Adipose tissue (tissue), 3 donors: Measurements from ENCODE around the gene PDYN. TPM values are rescaled to one million over a fixed set of nuclear protein-coding genes. Genes with fewer than 3 reads are reported as not detected.

ENCODE experiments used
- H3K27ac ChIP-seq: one replicate; pipeline ENCODE4 v1.5.1; 2013; ENCODE audit warnings: low read depth, low read length
- WGBS, 3 donors: extraction: QIAGEN DNeasy Blood & Tissue Kit; methylation state at CpG; one replicate each; pipeline ENCODE4 v1.1.7; 2013; 5-methylcytosine and 5-hydroxymethylcytosine counted together
- polyA plus RNA-seq, 3 donors: library from polyadenylated mRNA; stranded (reverse); fragments of 200-250 nt; gene quantifications; one replicate each; pipeline ENCODE4 v1.2.3, GENCODE V29; 2013
- donor health status: healthy with polysubstance abuse.
- donor health status: Bipolar disorder and iron deficiency.
- donor health status: healthy.

The PDYN gene
- polyA plus RNA-seq, 3 donors = not detected

GRCh38 chr20:1998193-1998520 lies 4.3 kb upstream of the PDYN start:
- 77 to 83% (median 77%) methylated on average over 4 of the region's 4 CpGs for WGBS, 3 donors
- H3K27ac ChIP-seq = no peak overlapping the region

- no peak overlapping the region for H3K27ac ChIP-seq
- 63 to 77% (median 74%) methylated on average over 15 of the region's 15 CpGs for whole genome bisulfite sequencing, 3 donors
Measured at GRCh38 chr20:1997483-1998192, 3.8 kb upstream of the PDYN start.

GRCh38 chr20:1995531-1996310 lies 1.9 kb upstream of the PDYN start:
- no peak overlapping the region for H3K27ac ChIP-seq
- WGBS, 3 donors = 77 to 88% (median 88%) methylated on average over 10 of the region's 10 CpGs

- WGBS, 3 donors = 82 to 86% (median 83%) methylated on average over 14 of the region's 14 CpGs
Measured at GRCh38 chr20:1994627-1995026, 769 bp upstream of the PDYN start.

GRCh38 chr20:1992359-1993110 lies 1.3 kb downstream of the PDYN start:
- H3K27ac ChIP-seq = no peak overlapping the region
- 21 to 24% (median 24%) methylated on average over 8 of the region's 8 CpGs for WGBS, 3 donors

More at GRCh38 chr20:1994627-1995026, 769 bp upstream of the PDYN start:
- H3K27ac ChIP-seq = no peak overlapping the region

GRCh38 chr20:1987826-1988225 lies 6.0 kb downstream of the PDYN start:
- H3K27ac ChIP-seq = no peak overlapping the region
- 21 to 48% (median 45%) methylated on average over 3 of the region's 3 CpGs for WGBS, 3 donors

GRCh38 chr20:1983301-1983700 lies 10.6 kb downstream of the PDYN start:
- H3K27ac ChIP-seq = no peak overlapping the region
- 37 to 46% (median 39%) methylated on average over 4 of the region's 4 CpGs for whole genome bisulfite sequencing, 3 donors

- H3K27ac ChIP-seq = no peak overlapping the region
- WGBS, 3 donors = 85 to 91% (median 85%) methylated on average over 5 of the region's 5 CpGs
Measured at GRCh38 chr20:1982686-1983085, 11.2 kb downstream of the PDYN start.

- 38 to 57% (median 56%) methylated on average over 3 of the region's 3 CpGs for WGBS, 3 donors
- H3K27ac ChIP-seq = no peak overlapping the region
Measured at GRCh38 chr20:1979106-1979778, 14.6 kb downstream of the PDYN start.

GRCh38 chr20:1975291-1975690 lies 18.6 kb downstream of the PDYN start:
- WGBS, 3 donors = 84 to 91% (median 90%) methylated on average over 11 of the region's 11 CpGs

GRCh38 chr20:1973601-1974440 lies 20.0 kb downstream of the PDYN start:
- no peak overlapping the region for H3K27ac ChIP-seq
- 52 to 75% (median 73%) methylated on average over 15 of the region's 15 CpGs for WGBS, 3 donors

More at GRCh38 chr20:1975291-1975690, 18.6 kb downstream of the PDYN start:
- H3K27ac ChIP-seq = no peak overlapping the region

- WGBS, 3 donors = 74 to 80% (median 77%) methylated on average over 5 of the region's 5 CpGs
- H3K27ac ChIP-seq = no peak overlapping the region
Measured at GRCh38 chr20:1971893-1972586, 21.8 kb downstream of the PDYN start.

- 64 to 86% (median 80%) methylated on average over 4 of the region's 4 CpGs for WGBS, 3 donors
- H3K27ac ChIP-seq = no peak overlapping the region
Measured at GRCh38 chr20:1968964-1969363, 24.9 kb downstream of the PDYN start.

- 4 to 5% (median 4%) methylated on average over 28 of the region's 28 CpGs for WGBS, 3 donors
- no peak overlapping the region for H3K27ac ChIP-seq
Measured at GRCh38 chr20:1965520-1966351, 28.1 kb downstream of the PDYN start.

GRCh38 chr20:1964659-1965405 lies 29.0 kb downstream of the PDYN start:
- 44 to 57% (median 56%) methylated on average over 14 of the region's 14 CpGs for WGBS, 3 donors
- no peak overlapping the region for H3K27ac ChIP-seq

GRCh38 chr20:1964061-1964460 lies 29.8 kb downstream of the PDYN start:
- 50 to 67% (median 58%) methylated on average over 4 of the region's 4 CpGs for WGBS, 3 donors
- no peak overlapping the region for H3K27ac ChIP-seq
